ENCODE measurements around the gene ART3. TPM values are rescaled to one million over a fixed set of nuclear protein-coding genes. Genes with fewer than 3 reads are reported as not detected.

Gene ART3
- total and polyA plus RNA-seq, 3 donors from 2014 or later = 52.5 to 166 (median 73.9) TPM

DNA sequence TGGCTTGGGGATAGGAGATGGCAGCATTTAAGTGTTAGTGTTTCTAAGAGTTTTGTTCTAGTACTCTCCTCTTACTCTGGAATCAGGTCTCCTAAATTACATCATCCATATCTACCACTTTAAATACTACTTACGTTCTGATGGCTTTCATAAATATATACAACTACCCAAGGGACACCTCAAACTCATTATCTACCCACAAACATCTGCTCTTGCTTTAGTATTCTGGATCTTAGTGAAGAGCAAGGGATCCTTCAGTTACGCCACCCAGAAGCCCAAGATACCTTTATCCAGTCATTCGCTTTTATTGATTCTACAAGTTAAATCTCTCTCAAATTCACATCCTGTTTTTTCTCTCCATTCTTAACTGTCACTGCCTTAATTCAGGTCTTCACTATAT, 66.7 kb downstream of the ART3 start:
- H3K9me3 ChIP-seq = no peaks in the 10 kb centered on the region
- H3K4me3 ChIP-seq = no peak overlapping the region
- no peaks in the 10 kb centered on the region for H3K27me3 ChIP-seq
- WGBS, 2 donors = 91 to 93% methylated on average over 3 of the region's 3 CpGs
- H3K36me3 ChIP-seq (ENCODE audit: low read depth, missing control alignments) = no peaks in the 10 kb centered on the region
- intact Hi-C loops (cut with DNase I; ENCODE audit: low total_unique reads) = no loop called here
- DNase-seq = no peak
- no peaks in the 10 kb centered on the region for H3K4me1 ChIP-seq
- no peak overlapping the region for H3K27ac ChIP-seq
- TF ChIP-seq CTCF (IDR thresholded peaks at IDR 0.05) (no peak), POLR2A (IDR thresholded peaks at IDR 0.05) (no peak)

GRCh38 chr4:76144546-76144945, 70.0 kb downstream of the ART3 start:
- no peak for DNase-seq
- TF ChIP-seq POLR2A (IDR thresholded peaks at IDR 0.05) (no peak), CTCF (IDR thresholded peaks at IDR 0.05) (no peak)
- Histone ChIP-seq H3K36me3 (ENCODE audit: low read depth, missing control alignments) (no peaks in the 10 kb centered on the region), H3K27ac (no peak overlapping the region), H3K4me3 (no peak overlapping the region), H3K4me1 (peaks cover 10% of the 10 kb centered on the region), H3K9me3 (no peaks in the 10 kb centered on the region), H3K27me3 (no peaks in the 10 kb centered on the region)
- intact Hi-C loops (cut with DNase I; ENCODE audit: low total_unique reads) = no loop called here

DNA sequence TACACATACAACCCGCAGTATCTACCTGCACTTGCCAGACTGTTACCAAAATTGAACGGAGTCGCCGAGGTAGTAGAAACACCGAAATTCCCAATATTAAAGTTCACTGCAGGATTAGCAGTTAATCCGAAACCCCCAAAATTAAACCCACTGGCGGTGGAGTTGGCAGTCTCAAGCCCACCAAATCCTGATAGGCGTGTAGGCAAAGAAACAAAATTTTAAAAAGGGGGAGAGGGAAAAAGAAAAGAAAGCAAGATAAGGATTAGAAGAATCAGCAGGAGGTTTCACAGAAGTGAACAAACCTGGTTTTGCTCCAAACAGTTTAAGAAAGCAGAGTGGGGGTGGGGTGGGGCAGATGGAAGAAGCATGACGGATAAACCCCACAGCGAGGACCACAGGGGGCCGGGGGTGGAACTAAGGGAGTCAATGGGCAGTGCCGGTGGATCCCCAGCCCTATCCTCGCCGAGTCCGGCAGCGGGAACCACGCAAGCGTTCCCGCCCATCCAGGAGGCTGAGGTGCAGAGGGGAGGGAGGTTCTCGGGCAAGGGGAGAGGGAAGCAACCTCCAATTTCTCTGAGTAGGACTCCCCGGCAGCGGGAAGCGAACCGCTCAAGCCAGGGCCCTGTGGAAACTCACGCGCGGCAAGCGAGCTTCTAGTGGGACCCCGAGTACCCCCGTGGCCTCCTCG, 73.1 kb downstream of the ART3 start:
- Histone ChIP-seq H3K36me3 (ENCODE audit: low read depth, missing control alignments) (no peaks in the 10 kb centered on the region), H3K27me3 (no peaks in the 10 kb centered on the region), H3K4me3 (peak overlapping the region; percentile 77 to 93), H3K4me1 (peaks cover 10% of the 10 kb centered on the region), H3K27ac (peak overlapping the region; percentile 90 to 91), H3K9me3 (no peaks in the 10 kb centered on the region)
- WGBS, 2 donors = 0 to 1% methylated on average over 25 to 28 of the region's 31 CpGs
- DNase-seq = peak; percentile 76
- TF ChIP-seq POLR2A (IDR thresholded peaks at IDR 0.05) (no peak), CTCF (IDR thresholded peaks at IDR 0.05) (no peak)
- intact Hi-C loops (cut with DNase I; ENCODE audit: low total_unique reads) = no loop called here

- peak; percentile 73 for TF ChIP-seq POLR2A (IDR thresholded peaks at IDR 0.05)
- TF ChIP-seq CTCF (IDR thresholded peaks at IDR 0.05) = peak in 1 of 3 experiments; percentile 31
- Histone ChIP-seq H3K27me3 (no peaks in the 10 kb centered on the region), H3K27ac (peak within 1 kb of the TSS; percentile 90 to 91), H3K4me1 (peaks cover 10% of the 10 kb centered on the region), H3K9me3 (no peaks in the 10 kb centered on the region), H3K4me3 (peak within 1 kb of the TSS; percentile 77 to 93), H3K36me3 (ENCODE audit: low read depth, missing control alignments) (no peaks in the 10 kb centered on the region)
- WGBS, 2 donors = 0 to 1% methylated on average over 19 to 47 of the region's 47 CpGs
- DNase-seq = peak; percentile 97
- intact Hi-C loops (cut with DNase I; ENCODE audit: low total_unique reads) = no loop called here
Measured at GRCh38 chr4:76148142-76148865, 73.8 kb downstream of the ART3 start, which contains the start of gene NUP54. TSS of gene NUP54 (minus strand) at chr4:76148397. CDS start at chr4:76148374, 23 bp downstream.
